ENCODE results near the gene FAM219B.
"Not testable (repeated sequence)": the region's sequence is repeated elsewhere in the genome, so short reads cannot be mapped to it uniquely, and the experiment has no call there.

The FAM219B gene

DNA sequence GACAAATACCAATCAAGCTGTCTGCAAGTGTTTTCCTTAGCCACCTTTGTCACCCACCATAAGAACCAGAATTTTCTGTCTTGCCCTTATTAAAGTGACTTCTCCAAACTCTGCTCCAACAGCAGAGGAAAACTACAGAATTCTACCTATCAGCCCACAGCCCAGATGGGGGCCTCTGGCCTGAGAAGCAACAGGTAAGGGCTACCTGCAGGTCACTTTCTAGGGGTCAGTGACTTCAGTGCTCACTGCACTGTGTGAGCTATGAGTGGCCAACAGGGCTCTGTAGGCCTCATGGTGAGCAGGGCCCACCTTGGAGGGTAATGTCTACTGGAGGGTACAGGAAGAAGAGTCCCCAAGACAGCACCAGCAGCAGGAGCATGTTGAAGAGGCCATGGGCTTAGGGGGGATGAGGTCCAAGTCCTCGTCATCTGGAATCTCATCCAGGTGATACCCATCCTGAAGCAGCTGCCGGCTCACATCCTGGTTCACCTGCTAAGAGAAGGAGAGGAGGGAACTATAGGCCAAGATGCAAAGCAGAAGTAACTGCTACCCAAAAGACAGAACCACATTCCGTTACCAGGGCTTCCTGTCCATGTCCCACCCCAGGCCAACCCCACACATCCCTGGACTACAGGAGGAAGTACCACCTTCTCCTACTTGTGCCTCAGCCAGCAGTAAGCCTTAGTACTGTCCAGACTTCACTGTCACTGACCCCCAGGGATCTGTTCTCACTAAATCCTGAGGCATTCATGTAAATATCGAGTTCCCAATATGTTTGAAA is 4.2 kb downstream of the FAM219B start:
- DNase-seq, result no peak

GRCh38 chr15:74901612-74902063 is 5.0 kb downstream of the FAM219B start:
- DNase-seq, result peak; percentile 70 to 82

GRCh38 chr15:74897300-74897701 is 9.3 kb downstream of the FAM219B start:
- no peak for DNase-seq

GRCh38 chr15:74896316-74896715 is 10.3 kb downstream of the FAM219B start:
- DNase-seq, result no peak

DNA sequence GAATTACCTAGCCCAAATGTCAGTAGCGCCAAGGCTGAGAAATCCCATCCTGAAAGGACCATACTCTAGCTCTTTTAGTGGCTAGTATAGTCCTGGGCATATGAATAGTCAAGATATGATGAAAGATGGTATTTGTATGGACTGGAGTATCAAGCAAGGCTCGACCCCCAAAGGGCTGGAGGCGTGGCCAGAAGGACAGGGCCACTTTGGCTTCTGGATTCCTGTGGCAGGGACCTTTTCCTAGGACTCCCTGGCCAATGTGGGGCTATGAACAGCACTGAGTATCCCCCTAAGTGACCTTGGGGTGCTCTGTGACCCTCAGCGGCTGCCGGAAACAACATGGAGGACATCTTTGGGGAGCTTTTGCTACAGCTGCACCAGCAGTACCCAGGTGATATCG is 10.8 kb downstream of the FAM219B start:
- DNase-seq, result no peak

DNA sequence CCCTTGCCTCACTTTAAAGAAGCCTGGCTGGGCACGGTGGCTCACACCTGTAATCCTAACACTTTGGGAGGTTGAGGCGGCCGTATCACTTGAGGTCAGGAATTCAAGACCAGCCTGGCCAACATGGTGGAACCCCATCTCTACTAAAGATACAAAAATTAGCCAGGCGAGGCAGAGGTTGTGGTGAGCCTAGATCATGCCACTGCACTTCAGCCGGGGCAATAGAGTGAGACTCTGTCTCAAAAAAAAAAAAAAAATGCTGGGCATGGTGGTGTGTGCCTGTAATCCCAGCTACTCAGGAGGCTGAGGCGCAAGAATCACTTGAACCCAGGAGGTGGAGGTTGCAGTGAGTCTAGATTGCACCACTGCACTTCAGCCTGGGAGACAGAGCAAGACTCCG is 12.3 kb downstream of the FAM219B start:
- not testable (repeated sequence) for DNase-seq

DNA sequence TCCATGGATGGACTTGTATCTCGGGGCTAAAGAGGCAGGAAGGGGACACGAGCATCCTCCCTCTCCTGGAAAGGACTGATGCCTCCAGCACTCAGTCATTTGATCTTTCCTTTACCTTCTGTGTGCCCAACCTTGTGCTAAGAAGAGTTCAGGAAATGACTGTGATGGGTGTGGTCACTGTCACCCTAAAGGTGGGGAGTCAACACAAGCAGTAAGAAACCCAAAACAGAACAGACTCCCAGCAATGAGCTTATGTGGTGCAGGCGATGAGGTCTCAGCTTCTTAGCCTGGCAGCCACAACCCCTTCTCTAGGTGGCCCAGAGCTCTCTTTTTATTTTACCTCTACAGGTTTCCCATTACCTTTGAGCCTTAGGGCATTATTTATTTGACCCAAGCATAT is 13.0 kb downstream of the FAM219B start:
- peak; percentile 51 to 70 for DNase-seq

GRCh38 chr15:74892931-74893330 is 13.7 kb downstream of the FAM219B start:
- DNase-seq, result no peak

GRCh38 chr15:74892313-74892712 is 14.3 kb downstream of the FAM219B start:
- DNase-seq, result no peak

- DNase-seq, result no peak
Observed at GRCh38 chr15:74891469-74891868, 15.2 kb downstream of the FAM219B start.

DNA sequence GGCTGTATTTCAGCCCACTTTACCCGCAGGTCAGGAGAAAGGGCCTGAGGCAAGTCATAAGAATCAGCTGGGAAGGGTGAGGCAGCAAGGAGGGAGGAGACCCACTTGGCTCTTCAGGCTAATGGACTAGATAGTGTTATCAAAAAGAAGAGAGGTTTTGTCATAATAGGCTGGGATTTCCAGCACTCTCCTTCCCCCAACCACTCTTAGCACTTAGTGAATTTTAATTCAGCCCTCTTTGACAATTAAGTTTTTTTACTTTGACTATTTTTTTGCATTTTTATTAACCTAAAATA is 16.0 kb downstream of the FAM219B start:
- DNase-seq, result no peak

- peak; percentile 84 to 87 for DNase-seq
Observed at GRCh38 chr15:74889883-74890664, 16.6 kb downstream of the FAM219B start, which contains the start of gene MPI. MPI (plus strand) TSS chr15:74890042; CDS start chr15:74890074, 32 bp downstream.

GRCh38 chr15:74889390-74889882 is 17.2 kb downstream of the FAM219B start:
- DNase-seq, result no peak

DNA sequence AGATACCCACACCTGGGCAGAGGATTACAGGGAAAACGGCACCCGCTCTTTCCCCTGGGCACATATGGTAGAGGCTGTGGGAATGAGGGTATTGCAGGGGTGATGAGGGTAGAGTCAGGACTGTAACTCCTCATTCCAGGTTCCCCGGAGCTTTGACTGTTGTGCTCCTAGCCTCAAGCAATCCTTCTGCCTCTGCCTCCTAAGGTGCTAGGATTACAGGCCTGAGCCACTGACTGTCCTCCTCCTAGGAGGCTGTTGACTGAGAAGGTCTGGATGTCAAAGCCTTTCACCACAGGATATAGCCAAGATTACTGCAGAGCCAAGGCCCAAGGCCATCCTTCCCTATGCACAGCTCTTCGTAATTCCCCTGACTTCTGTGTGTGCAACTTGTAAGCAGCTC is 17.9 kb downstream of the FAM219B start:
- DNase-seq, result no peak

GRCh38 chr15:74887537-74888193 is 19.0 kb downstream of the FAM219B start:
- not testable (repeated sequence) for DNase-seq

DNA sequence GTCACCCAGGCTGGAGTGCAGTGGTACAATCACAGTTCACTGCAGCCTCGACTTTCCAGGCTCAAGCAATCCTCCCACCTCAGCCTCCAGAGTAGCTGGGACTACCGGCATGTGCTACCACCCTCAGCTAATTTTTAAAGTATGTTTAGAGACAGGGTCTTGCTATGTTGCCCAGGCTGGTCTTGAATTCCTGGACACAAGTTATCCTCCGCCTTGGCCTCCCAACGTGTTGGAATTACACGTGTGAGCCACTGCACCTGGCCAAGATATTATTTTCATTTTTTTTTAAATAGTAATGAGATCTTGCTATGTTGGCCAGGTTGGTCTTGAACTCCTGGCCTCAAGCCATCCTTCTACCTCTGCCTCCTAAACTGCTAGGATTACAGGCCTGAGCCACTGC is 21.2 kb downstream of the FAM219B start:
- no peak for DNase-seq

DNA sequence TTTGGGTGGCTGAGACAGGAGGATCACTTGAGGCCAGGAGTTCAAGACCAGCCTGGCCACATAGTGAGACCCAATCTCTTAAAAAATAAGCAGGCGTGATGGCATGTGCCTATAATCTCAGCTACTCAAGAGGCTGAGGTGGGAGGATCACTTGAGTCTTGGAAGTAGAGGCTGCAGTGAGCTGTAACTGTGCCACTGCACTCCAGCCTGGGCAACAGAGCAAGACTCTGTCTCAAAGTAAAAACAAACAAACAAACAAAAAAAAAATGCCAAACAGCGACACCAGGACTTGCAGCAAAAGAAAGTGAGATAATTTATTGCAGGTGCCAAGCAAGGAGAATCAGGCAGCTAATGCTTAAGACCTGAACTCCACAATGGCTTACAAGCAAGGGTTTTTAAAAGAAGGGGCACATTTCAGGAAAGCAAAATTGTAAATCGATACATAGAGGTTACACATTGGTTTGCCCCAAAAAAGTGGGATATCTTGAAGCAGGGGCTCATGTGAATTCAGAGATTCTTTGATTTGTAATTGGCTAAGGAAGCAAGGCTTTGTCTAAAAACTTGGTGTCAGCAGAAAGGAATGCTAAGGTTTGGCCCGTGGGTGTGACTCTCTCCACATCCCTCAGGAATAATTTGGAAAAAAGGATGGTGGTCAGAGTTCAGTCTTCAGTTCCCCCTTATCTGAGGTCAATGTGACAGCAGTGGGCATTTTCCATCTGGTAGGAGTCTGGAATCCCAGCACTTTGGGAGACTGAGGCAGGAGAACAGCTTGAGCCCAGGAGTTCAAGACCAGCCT is 22.0 kb downstream of the FAM219B start:
- DNase-seq, result no peak

DNA sequence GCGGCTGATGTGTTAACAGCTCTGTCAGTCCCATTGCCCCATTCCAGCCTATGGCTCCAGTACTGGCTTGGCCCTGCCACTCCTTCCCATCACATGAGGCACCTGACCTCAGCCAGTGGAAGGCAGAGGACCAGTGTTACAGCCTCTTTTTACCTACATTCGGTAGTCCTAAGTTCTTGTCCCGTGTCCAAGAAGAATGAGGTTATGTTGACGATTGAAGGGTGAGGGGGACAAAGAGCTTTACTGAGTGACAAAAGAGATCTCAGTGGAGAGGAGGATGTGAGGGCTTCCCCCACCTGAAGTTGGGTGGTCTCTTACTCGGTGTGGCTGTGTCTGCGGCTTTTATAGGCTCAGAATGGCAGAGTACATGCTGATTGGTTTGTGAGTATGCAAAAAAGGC is 24.1 kb downstream of the FAM219B start:
- DNase-seq, result no peak

DNA sequence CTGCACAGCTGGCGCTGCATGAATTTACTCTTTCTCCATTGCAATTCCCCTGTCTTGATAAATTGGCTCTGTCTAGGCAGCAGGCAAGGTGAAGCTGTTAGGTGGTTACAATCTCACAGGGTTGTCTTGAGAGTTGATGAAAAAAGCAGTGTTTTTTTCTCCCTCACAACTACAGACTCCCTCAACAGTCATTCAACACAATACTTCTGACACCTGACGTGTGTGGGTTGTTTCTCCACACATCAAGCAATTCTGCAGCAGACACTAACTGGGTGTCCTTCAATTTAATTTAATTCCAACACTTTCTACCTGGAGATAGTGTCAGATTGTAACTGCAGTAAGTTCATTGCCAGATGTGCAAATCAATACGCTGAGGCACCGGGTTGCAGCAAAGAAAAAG is 28.4 kb downstream of the FAM219B start:
- no peak for DNase-seq

DNA sequence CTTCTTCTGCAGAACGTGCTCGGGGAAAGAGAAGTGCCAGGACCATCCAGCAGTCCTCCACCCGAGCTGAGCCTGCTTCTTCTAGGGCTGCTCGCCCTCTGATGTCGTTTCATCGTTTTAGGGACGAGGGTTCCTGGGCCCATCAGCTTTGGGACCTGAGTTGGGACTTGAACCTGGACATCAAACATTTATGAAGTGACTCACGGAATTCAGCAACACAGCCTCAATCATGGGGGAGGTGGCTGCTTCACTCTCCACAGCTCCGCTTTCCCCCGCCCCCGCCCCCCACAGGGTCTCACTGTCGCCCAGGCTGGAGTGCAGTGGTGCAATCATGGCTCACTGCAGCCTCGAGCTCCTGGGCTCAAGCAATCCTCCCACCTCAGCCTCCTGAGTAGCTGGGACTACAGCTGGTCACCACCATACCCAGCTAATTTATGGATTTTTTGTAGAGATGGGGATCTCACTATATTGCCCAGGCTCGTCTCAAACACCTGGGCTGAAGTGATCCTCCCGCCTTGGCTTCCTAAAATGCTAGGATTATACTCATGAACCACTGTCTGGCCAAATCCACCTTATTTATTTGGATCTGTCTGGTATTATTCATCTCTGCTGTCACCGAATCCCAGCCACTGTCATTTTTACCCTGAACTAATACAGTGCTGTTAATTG is 32.8 kb downstream of the FAM219B start:
- DNase-seq, result peak in 1 of 2 donors; percentile 24

DNA sequence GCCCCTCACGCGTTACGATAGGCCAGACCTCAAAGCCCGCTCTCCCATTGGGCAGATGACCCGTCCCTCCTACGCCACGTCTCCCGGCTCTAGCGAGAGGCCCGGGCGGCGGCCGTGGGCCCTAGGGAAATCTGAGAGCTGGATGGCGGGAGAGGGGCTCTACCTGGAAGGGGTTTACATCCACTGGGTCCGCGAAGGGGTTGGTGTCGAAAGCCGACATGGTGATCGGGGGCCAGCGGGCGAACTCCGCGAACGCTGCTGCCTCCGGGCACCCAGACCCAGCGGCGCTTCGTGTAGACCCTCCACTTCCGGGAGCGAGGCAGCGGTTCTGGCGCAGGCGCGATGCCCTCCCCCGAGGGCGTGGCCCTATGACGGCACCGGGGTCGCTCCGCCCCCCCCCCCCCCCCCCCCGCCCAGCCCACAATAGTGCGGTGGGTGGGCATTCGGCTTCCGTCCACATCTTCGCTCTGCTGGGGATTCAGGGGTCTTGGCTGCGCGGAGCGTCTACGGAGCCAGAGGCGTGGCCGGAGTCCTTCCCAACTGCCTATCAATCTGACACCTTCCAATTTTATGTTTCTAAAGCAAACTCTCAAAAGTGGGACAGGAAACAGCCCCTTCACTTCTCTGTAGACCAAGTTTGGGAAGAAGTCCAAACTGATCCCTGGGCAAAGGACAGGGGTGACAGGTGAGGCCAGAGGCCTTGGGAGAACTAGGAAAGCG is 33.5 kb downstream of the FAM219B start, which contains the start of gene SCAMP2:
SCAMP2 (minus strand) TSS at position 330 of the 720 bp plus-strand sequence; CDS start at position 220, 110 bp downstream.
- DNase-seq, result peak; percentile 91 to 93

All from CD4-positive, alpha-beta T cell treated with Interleukin-1 beta for 1 hour (primary cell).